ENCODE measurements around the gene AWAT2.

- TF ChIP-seq, protein P1, sequence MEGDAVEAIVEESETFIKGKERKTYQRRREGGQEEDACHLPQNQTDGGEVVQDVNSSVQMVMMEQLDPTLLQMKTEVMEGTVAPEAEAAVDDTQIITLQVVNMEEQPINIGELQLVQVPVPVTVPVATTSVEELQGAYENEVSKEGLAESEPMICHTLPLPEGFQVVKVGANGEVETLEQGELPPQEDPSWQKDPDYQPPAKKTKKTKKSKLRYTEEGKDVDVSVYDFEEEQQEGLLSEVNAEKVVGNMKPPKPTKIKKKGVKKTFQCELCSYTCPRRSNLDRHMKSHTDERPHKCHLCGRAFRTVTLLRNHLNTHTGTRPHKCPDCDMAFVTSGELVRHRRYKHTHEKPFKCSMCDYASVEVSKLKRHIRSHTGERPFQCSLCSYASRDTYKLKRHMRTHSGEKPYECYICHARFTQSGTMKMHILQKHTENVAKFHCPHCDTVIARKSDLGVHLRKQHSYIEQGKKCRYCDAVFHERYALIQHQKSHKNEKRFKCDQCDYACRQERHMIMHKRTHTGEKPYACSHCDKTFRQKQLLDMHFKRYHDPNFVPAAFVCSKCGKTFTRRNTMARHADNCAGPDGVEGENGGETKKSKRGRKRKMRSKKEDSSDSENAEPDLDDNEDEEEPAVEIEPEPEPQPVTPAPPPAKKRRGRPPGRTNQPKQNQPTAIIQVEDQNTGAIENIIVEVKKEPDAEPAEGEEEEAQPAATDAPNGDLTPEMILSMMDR (IDR thresholded peaks at IDR 0.05; ENCODE audit: insufficient read depth, low read length, poor library complexity, severe bottlenecking), result no peak
- TF ChIP-seq EZH2phosphoT487 (conservative IDR thresholded peaks at IDR 0.05; ENCODE audit: low read length), result no peak
These were observed 24.3 kb downstream of the AWAT2 start for GRCh38 chrX:70025464-70025863.
